Trophoblast cell (in vitro differentiated cells and primary cell): ENCODE results near the gene RRP7A.
"Not testable (repeated sequence)": the region's sequence is repeated elsewhere in the genome, so short reads cannot be mapped to it uniquely, and the experiment has no call there.

Experiments used
- DNase-seq, 2 donors: peaks; one replicate each; pipeline ENCODE4 v3.0.0-alpha.2; 2016
- H2AFZ ChIP-seq: 2 replicates; pipeline ENCODE4 v1.6.1; 2013; ENCODE audit warnings: low read length, moderate library complexity, mild to moderate bottlenecking; ENCODE audit not compliant: insufficient read depth, poor library complexity
- H2AK5ac ChIP-seq: 2 replicates; pipeline ENCODE4 v1.6.1; 2013; ENCODE audit warnings: mild to moderate bottlenecking, low read length
- H2BK120ac ChIP-seq: 2 replicates; pipeline ENCODE4 v1.6.1; 2013; ENCODE audit warnings: low read length, mild to moderate bottlenecking, moderate library complexity; ENCODE audit not compliant: insufficient read depth, poor library complexity
- H2BK12ac ChIP-seq: 2 replicates; pipeline ENCODE4 v1.6.1; 2013; ENCODE audit warnings: mild to moderate bottlenecking, low read length, moderate library complexity
- H2BK5ac ChIP-seq: 2 replicates; pipeline ENCODE4 v1.6.1; 2013; ENCODE audit warnings: low read length, low read depth, moderate library complexity, mild to moderate bottlenecking; ENCODE audit not compliant: poor library complexity
- H3K14ac ChIP-seq: 2 replicates; pipeline ENCODE4 v1.6.1; 2013; ENCODE audit warnings: mild to moderate bottlenecking, low read length
- H3K18ac ChIP-seq: 2 replicates; pipeline ENCODE4 v1.6.1; 2013; ENCODE audit warnings: mild to moderate bottlenecking, low read length
- H3K23ac ChIP-seq: 2 replicates; pipeline ENCODE4 v1.6.1; 2013; ENCODE audit warnings: low read length
- H3K27ac ChIP-seq: 2 replicates; pipeline ENCODE4 v1.5.1; 2013; ENCODE audit warnings: low read depth, mild to moderate bottlenecking, inconsistent platforms, low read length, moderate library complexity
- H3K27me3 ChIP-seq: 2 replicates; pipeline ENCODE4 v1.6.1; 2013; ENCODE audit warnings: inconsistent platforms, mild to moderate bottlenecking, low read length, moderate library complexity; ENCODE audit not compliant: insufficient read depth
- H3K36me3 ChIP-seq, 2 experiments: 1 replicate in 1 of 2; 2 replicates in 1 of 2; pipeline ENCODE4 v1.6.1; 2013; ENCODE audit warnings: low read length in 2 of 2, mild to moderate bottlenecking in 2 of 2, moderate library complexity in 1 of 2; ENCODE audit not compliant: insufficient read depth in 2 of 2, control insufficient read depth in 1 of 2
- H3K4ac ChIP-seq: 2 replicates; pipeline ENCODE4 v1.6.1; 2013; ENCODE audit warnings: low read depth, mild to moderate bottlenecking, low read length, moderate library complexity
- H3K4me1 ChIP-seq, 2 experiments: 1 replicate in 1 of 2; 2 replicates in 1 of 2; pipeline ENCODE4 v1.6.1; 2013; ENCODE audit warnings: low read length in 2 of 2, mild to moderate bottlenecking in 2 of 2, moderate library complexity in 1 of 2; ENCODE audit not compliant: insufficient read depth in 2 of 2, control insufficient read depth in 1 of 2
- H3K4me2 ChIP-seq: 2 replicates; pipeline ENCODE4 v1.6.1; 2013; ENCODE audit warnings: inconsistent platforms, mild to moderate bottlenecking, low read length, moderate library complexity
- H3K4me3 ChIP-seq: 2 replicates; pipeline ENCODE4 v1.5.1; 2013; ENCODE audit warnings: mild to moderate bottlenecking, low read depth, low read length, inconsistent platforms
- H3K79me1 ChIP-seq: one replicate; pipeline ENCODE4 v1.6.1; 2013; ENCODE audit warnings: low read length
- H3K79me2 ChIP-seq: 2 replicates; pipeline ENCODE4 v1.6.1; 2013; ENCODE audit warnings: low read length, mild to moderate bottlenecking; ENCODE audit not compliant: control insufficient read depth, insufficient read depth, poor library complexity
- H3K9ac ChIP-seq: 2 replicates; pipeline ENCODE4 v1.6.1; 2013; ENCODE audit warnings: mild to moderate bottlenecking, low read length
- H3K9me3 ChIP-seq: 2 replicates; pipeline ENCODE4 v1.6.1; 2013; ENCODE audit warnings: low read depth, mild to moderate bottlenecking, control low read depth, inconsistent platforms, low read length; ENCODE audit not compliant: insufficient read depth
- H4K12ac ChIP-seq: 2 replicates; pipeline ENCODE4 v1.6.1; 2013; ENCODE audit warnings: low read depth, mild to moderate bottlenecking, low read length, moderate library complexity
- H4K8ac ChIP-seq: 2 replicates; pipeline ENCODE4 v1.6.1; 2013; ENCODE audit warnings: low read depth, mild to moderate bottlenecking, low read length, moderate library complexity
- H4K91ac ChIP-seq: one replicate; pipeline ENCODE4 v1.6.1; 2013; ENCODE audit warnings: low read depth, mild to moderate bottlenecking, low read length, moderate library complexity
- WGBS: extraction: QIAGEN DNeasy Blood & Tissue Kit; methylation state at CpG from one replicate; pipeline ENCODE4 v1.1.7; 2013; ENCODE audit warnings: missing lambda C conversion rate; ENCODE audit not compliant: insufficient read length, insufficient coverage; ENCODE audit errors: extremely low coverage; 5-methylcytosine and 5-hydroxymethylcytosine counted together

The RRP7A gene

DNA sequence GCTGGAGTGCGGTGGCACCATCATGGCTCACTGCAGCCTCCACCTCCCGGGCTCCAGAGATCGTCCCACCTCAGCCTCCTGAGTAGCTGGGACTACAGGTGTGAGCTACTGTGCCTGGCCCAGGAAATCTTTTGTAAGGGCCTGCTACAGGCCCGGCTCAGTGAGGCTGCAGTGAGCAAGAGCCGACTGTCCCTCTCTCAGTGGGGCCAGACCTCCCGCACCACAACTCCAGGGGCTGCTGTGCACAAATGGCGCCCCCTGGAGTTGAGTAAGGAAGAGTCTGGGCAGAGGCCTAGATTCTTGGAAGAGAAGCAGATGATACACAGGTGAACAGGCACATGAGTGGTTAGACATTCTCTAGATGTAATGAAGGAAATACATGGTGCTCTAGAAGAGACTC lies 41.2 kb upstream of the RRP7A start:
- no peak overlapping the region for H2AK5ac ChIP-seq
- no peak overlapping the region for H2BK5ac ChIP-seq
- H3K27ac ChIP-seq: no peak overlapping the region
- no peak overlapping the region for H4K91ac ChIP-seq
- DNase-seq: peak in 1 of 2 donors; percentile 44
- no peak overlapping the region for H3K4ac ChIP-seq
- WGBS: no CpG with 5 or more reads among the region's 7 CpGs
- no peaks in the 10 kb centered on the region for H3K27me3 ChIP-seq
- H3K14ac ChIP-seq: no peak overlapping the region
- H4K8ac ChIP-seq: no peak overlapping the region
- peaks cover 17 to 22% of the 10 kb centered on the region in 2 experiments for H3K4me1 ChIP-seq
- no peaks in the 10 kb centered on the region for H3K36me3 ChIP-seq
- H3K4me3 ChIP-seq: no peak overlapping the region
- no peak overlapping the region for H2AFZ ChIP-seq
- no peak overlapping the region for H3K9ac ChIP-seq
- peaks cover 3% of the 10 kb centered on the region for H3K79me1 ChIP-seq
- H3K9me3 ChIP-seq: no peaks in the 10 kb centered on the region
- no peak overlapping the region for H2BK120ac ChIP-seq
- no peak overlapping the region for H3K23ac ChIP-seq
- H3K18ac ChIP-seq: no peak overlapping the region
- H3K4me2 ChIP-seq: no peak overlapping the region
- no peak overlapping the region for H2BK12ac ChIP-seq
- peaks cover 1% of the 10 kb centered on the region for H3K79me2 ChIP-seq
- no peak overlapping the region for H4K12ac ChIP-seq

DNA sequence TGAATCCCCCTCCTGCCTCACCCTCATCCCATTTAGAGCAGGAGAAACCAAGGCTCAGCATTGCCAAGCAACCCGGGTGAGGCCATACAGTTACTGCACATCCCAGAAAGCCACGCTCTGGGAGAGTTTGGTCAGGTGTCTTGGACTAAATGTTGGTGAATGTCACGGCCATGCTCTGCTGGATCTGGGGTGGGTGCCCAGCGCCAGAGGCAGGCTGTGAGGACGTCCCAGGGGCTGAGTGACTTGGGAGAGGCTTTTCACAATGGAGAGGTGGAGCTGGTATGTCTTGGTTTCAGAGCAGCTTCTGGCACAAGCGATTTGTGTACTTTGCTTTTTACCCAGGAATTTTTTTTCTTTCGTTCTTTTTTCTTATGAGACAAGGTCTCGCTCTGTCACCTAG lies 40.8 kb upstream of the RRP7A start:
- no peak overlapping the region for H2AFZ ChIP-seq
- H3K9ac ChIP-seq: no peak overlapping the region
- H3K4me1 ChIP-seq: peaks cover 17 to 22% of the 10 kb centered on the region in 2 experiments
- no peaks in the 10 kb centered on the region for H3K9me3 ChIP-seq
- H3K18ac ChIP-seq: no peak overlapping the region
- H3K4me3 ChIP-seq: no peak overlapping the region
- no peak overlapping the region for H3K27ac ChIP-seq
- H3K23ac ChIP-seq: no peak overlapping the region
- peaks cover 3% of the 10 kb centered on the region for H3K79me1 ChIP-seq
- H2AK5ac ChIP-seq: no peak overlapping the region
- no CpG with 5 or more reads among the region's 8 CpGs for WGBS
- no peak overlapping the region for H3K14ac ChIP-seq
- no peak overlapping the region for H2BK5ac ChIP-seq
- H3K36me3 ChIP-seq: no peaks in the 10 kb centered on the region
- H3K27me3 ChIP-seq: no peaks in the 10 kb centered on the region
- H2BK120ac ChIP-seq: no peak overlapping the region
- H3K4me2 ChIP-seq: no peak overlapping the region
- H4K91ac ChIP-seq: no peak overlapping the region
- H2BK12ac ChIP-seq: no peak overlapping the region
- no peak overlapping the region for H4K12ac ChIP-seq
- no peak for DNase-seq
- H3K4ac ChIP-seq: no peak overlapping the region
- H3K79me2 ChIP-seq: peaks cover 1% of the 10 kb centered on the region
- no peak overlapping the region for H4K8ac ChIP-seq

DNA sequence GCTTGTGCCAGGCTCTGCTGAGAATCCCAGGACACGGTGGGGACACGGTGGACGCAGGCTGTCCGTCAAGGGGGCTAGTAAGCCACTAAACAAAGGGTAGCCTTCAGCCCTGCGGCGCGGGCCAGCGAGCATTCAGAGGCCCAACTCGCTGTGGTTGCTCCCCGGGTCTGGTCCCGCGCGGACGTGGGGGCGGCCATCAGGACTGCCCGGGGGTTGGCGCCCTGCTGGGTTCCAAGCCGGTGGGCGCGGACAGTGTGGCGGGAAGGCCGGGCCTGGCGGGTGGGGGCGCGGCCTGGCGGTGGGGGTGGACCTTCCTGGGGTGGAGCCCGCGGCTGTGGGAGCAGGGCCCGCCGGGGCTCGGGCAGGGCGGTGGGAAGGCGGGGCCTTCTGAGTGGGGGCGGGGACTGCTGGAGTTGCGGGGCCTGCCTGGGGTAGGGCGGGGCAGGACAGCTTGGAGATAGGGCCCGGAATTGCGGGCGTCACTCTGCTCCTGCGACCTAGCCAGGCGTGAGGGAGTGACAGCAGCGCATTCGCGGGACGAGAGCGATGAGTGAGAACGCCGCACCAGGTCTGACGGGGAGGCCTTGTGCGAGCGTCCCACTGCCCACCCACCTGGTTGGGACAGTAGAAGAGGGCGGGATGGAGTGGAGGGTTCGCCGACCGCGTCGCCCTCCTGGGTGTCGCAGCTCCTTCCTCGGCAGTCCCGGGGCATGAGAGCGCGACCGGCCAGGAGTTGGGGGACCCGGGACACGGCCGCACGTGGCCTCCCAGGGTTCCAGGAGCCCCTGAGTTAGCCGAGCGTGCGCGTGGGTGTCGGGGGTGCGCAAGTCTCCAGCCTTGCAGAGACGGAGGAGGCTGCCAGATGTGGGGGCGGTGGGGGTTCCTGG lies 34.1 kb upstream of the RRP7A start, which contains the start of gene SERHL2:
Gene SERHL2, plus strand, starts transcription at position 482 of the 887 bp plus-strand sequence. Its CDS starts 65 bp downstream, at position 547.
- H2BK5ac ChIP-seq: no peak within 1 kb of the TSS
- no peaks in the 10 kb centered on the region for H3K27me3 ChIP-seq
- H4K91ac ChIP-seq: peak within 1 kb of the TSS; percentile 49
- H3K27ac ChIP-seq: no peak within 1 kb of the TSS
- peak within 1 kb of the TSS; percentile 62 for H3K14ac ChIP-seq
- H3K9ac ChIP-seq: peak within 1 kb of the TSS; percentile 54
- H3K79me1 ChIP-seq: peaks cover 6% of the 10 kb centered on the region
- H3K4me2 ChIP-seq: peak within 1 kb of the TSS; percentile 91
- no peaks in the 10 kb centered on the region for H3K36me3 ChIP-seq
- H2BK120ac ChIP-seq: peak within 1 kb of the TSS; percentile 7
- H2AFZ ChIP-seq: peak within 1 kb of the TSS; percentile 20
- H2AK5ac ChIP-seq: peak within 1 kb of the TSS; percentile 10
- peak within 1 kb of the TSS; percentile 54 for H4K12ac ChIP-seq
- peak within 1 kb of the TSS; percentile 2 for H2BK12ac ChIP-seq
- H3K4me1 ChIP-seq: peaks cover 5% of the 10 kb centered on the region in 2 experiments
- H4K8ac ChIP-seq: peak within 1 kb of the TSS; percentile 76
- H3K9me3 ChIP-seq: no peaks in the 10 kb centered on the region
- H3K79me2 ChIP-seq: peaks cover 3% of the 10 kb centered on the region
- H3K23ac ChIP-seq: no peak within 1 kb of the TSS
- no CpG with 5 or more reads among the region's 75 CpGs for WGBS
- peak within 1 kb of the TSS; percentile 8 for H3K4ac ChIP-seq
- peak within 1 kb of the TSS; percentile 71 for H3K4me3 ChIP-seq
- H3K18ac ChIP-seq: peak within 1 kb of the TSS; percentile 20
- peak; percentile 77 to 85 for DNase-seq

DNA sequence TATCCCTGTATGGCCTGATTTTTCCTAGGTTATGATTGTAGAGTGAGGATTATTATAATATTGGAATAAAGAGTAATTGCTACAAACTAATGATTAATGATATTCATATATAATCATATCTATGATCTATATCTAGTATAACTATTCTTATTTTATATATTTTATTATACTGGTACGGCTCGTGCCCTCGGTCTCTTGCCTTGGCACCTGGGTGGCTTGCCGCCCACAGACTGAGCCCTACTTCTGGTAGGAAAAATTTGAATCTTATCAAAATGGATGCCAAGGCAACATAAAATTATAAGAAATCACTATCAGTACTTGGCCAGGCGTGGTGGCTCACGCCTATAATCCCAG lies 32.7 kb upstream of the RRP7A start:
- not testable (repeated sequence) for H2AFZ ChIP-seq, H3K23ac ChIP-seq, H3K14ac ChIP-seq

More for the DNA sequence above, 32.7 kb upstream of the RRP7A start:
- not testable (repeated sequence) for H4K91ac ChIP-seq, H3K79me2 ChIP-seq, H3K9ac ChIP-seq, DNase-seq, H4K12ac ChIP-seq, H3K79me1 ChIP-seq, H3K9me3 ChIP-seq, H3K4ac ChIP-seq, H2BK120ac ChIP-seq, H2BK12ac ChIP-seq, H3K27me3 ChIP-seq, H2AK5ac ChIP-seq, H3K27ac ChIP-seq, H3K4me1 ChIP-seq, H3K4me3 ChIP-seq, H2BK5ac ChIP-seq, H3K4me2 ChIP-seq, H4K8ac ChIP-seq, H3K36me3 ChIP-seq, H3K18ac ChIP-seq
- no CpG with 5 or more reads among the region's 6 CpGs for WGBS
